HepG2 (cell line): ENCODE data around the gene TAF3. TPM values are rescaled to one million over a fixed set of nuclear protein-coding genes. Genes with fewer than 3 reads are reported as not detected.

Experiments used
- AGO2 ChIP-seq: fragments of 200-400 bp; formaldehyde crosslinking; optimal IDR thresholded peaks from 2 replicates; pipeline ENCODE3; 2017; ENCODE audit warnings: mild to moderate bottlenecking, low read depth, low read length, moderate library complexity
- BRCA1 ChIP-seq: sonication (generic); formaldehyde crosslinking; IDR thresholded peaks from 2 replicates; pipeline ENCODE4 v1.4.0; 2020; ENCODE audit warnings: missing genetic modification reagents
- FOXM1 ChIP-seq: sonication (generic); formaldehyde crosslinking; IDR thresholded peaks from 2 replicates; pipeline ENCODE4 v1.5.0; 2020; ENCODE audit warnings: missing genetic modification reagents
- IRF9 ChIP-seq: sonication (generic); formaldehyde crosslinking; IDR thresholded peaks from 2 replicates; pipeline ENCODE4 v1.8.0; 2022; ENCODE audit warnings: missing genetic modification reagents, mild to moderate bottlenecking, borderline replicate concordance
- MAFG ChIP-seq: sonication (generic); formaldehyde crosslinking; IDR thresholded peaks from 2 replicates; pipeline ENCODE4 v1.5.1; 2020; ENCODE audit warnings: mild to moderate bottlenecking, missing genetic modification reagents
- MEF2D ChIP-seq: sonication (generic); formaldehyde crosslinking; IDR thresholded peaks from 2 replicates; pipeline ENCODE4 v1.5.1; 2020; ENCODE audit warnings: mild to moderate bottlenecking, missing genetic modification reagents
- MXI1 ChIP-seq: IDR thresholded peaks from 3 replicates; pipeline ENCODE4 v1.6.1; 2012; ENCODE audit warnings: low read depth, low read length, inconsistent platforms, borderline replicate concordance
- NAIF1 ChIP-seq: sonication (generic); formaldehyde crosslinking; IDR thresholded peaks from 2 replicates; pipeline ENCODE4 v1.5.0; 2020; ENCODE audit warnings: mild to moderate bottlenecking, missing genetic modification reagents, borderline replicate concordance
- RBFOX2 ChIP-seq: fragments of 200-400 bp; formaldehyde crosslinking; IDR thresholded peaks from 2 replicates; pipeline ENCODE4 v1.6.1; 2017; ENCODE audit warnings: low read depth, mild to moderate bottlenecking, low read length
- TBX2 ChIP-seq: sonication (generic); formaldehyde crosslinking; IDR thresholded peaks from 2 replicates; pipeline ENCODE4 v1.5.0; 2020; ENCODE audit warnings: missing genetic modification reagents, mild to moderate bottlenecking, borderline replicate concordance
- ZHX1 ChIP-seq: sonication (generic); formaldehyde crosslinking; IDR thresholded peaks from 2 replicates; pipeline ENCODE4 v1.8.1; 2022; ENCODE audit warnings: low read depth, mild to moderate bottlenecking, missing genetic modification reagents
- ZNF10 ChIP-seq: sonication (generic); formaldehyde crosslinking; IDR thresholded peaks from 2 replicates; pipeline ENCODE4 v1.4.0; 2020; ENCODE audit warnings: mild to moderate bottlenecking, low read depth, missing genetic modification reagents, borderline replicate concordance
- ZNF362 ChIP-seq: sonication (generic); formaldehyde crosslinking; IDR thresholded peaks from 2 replicates; pipeline ENCODE4 v1.4.0; 2020; ENCODE audit warnings: missing genetic modification reagents, mild to moderate bottlenecking, borderline replicate concordance
- ZNF687 ChIP-seq: sonication (generic); formaldehyde crosslinking; IDR thresholded peaks from 2 replicates; pipeline ENCODE4 v1.5.1; 2020; ENCODE audit warnings: mild to moderate bottlenecking, missing genetic modification reagents, moderate library complexity
- ZSCAN25 ChIP-seq: sonication (generic); formaldehyde crosslinking; IDR thresholded peaks from 2 replicates; pipeline ENCODE4 v1.8.0; 2022; ENCODE audit warnings: mild to moderate bottlenecking, missing genetic modification reagents
- ZSCAN5A ChIP-seq: sonication (generic); formaldehyde crosslinking; IDR thresholded peaks from 2 replicates; pipeline ENCODE4 v1.8.0; 2022; ENCODE audit warnings: mild to moderate bottlenecking, missing genetic modification reagents, borderline replicate concordance
- polyA plus RNA-seq, 8 experiments: library from polyadenylated mRNA; depleted of rRNA in 3 of 8; stranded (reverse) in 7 of 8; unstranded in 1 of 8; fragments of >200 nt; fragmentation: Illumina TruSeq in 4 of 8; extraction: Trizol in 4 of 8; gene quantifications; 2 replicates each; pipeline versions ENCODE4 v1.2.1 to v1.2.3, GENCODE V29; 2011 to 2016; ENCODE audit warnings: low read depth in 4 of 8, missing spikeins in 1 of 8, mixed read lengths in 1 of 8; ENCODE audit not compliant: insufficient read depth in 1 of 8
- total RNA-seq, 5 experiments: library from RNA; depleted of rRNA; stranded (reverse); fragments of >200 nt; fragmentation: Illumina TruSeq; extraction: Trizol; gene quantifications; 2 replicates each; pipeline ENCODE4 v1.2.3, GENCODE V29; 2016; ENCODE audit warnings: low read depth in 1 of 5

The TAF3 gene
- total and polyA plus RNA-seq, 2 of the 13 experiments (the other 11 are each of a cell fraction or from before 2014, with no cell fraction given) = 1.7 to 2.9 TPM

GRCh38 chr10:7818295-7819120 is at the start of gene TAF3 (continued):
- TF ChIP-seq IRF9 (peak; percentile 64; the same call in 1 of the 2 replicates), AGO2 (peak; percentile 49), FOXM1 (CRISPR knock-in tag) (no peak), ZNF362 (CRISPR knock-in tag) (peak; percentile 27; the same call in 1 of the 2 replicates), TBX2 (peak; percentile 83), ZSCAN25 (no peak; the same call in 1 of the 2 replicates), NAIF1 (CRISPR knock-in tag) (peak; percentile 28; the same call in 1 of the 2 replicates), MAFG (CRISPR knock-in tag) (no peak), ZSCAN5A (no peak), RBFOX2 (peak; percentile 95), MEF2D (CRISPR knock-in tag) (peak; percentile 59; the same call in 1 of the 2 replicates), ZHX1 (CRISPR knock-in tag) (peak; percentile 83), MXI1 (peak; percentile 92; the same call in 2 of the 3 replicates), ZNF10 (CRISPR knock-in tag) (no peak), ZNF687 (CRISPR knock-in tag) (peak; percentile 87), BRCA1 (CRISPR knock-in tag) (no peak; the same call in 1 of the 2 replicates)
